ENCODE results near the gene NCK1.
"Not testable (repeated sequence)": the region's sequence is repeated elsewhere in the genome, so short reads cannot be mapped to it uniquely, and the experiment has no call there.

NCK1 gene

GRCh38 chr3:136949708-136950107 is 87.7 kb downstream of the NCK1 start:
- DNase-seq: peak; percentile 22

GRCh38 chr3:136950623-136951022 is 88.6 kb downstream of the NCK1 start:
- no peak for DNase-seq

- DNase-seq: no peak
These were observed 90.3 kb downstream of the NCK1 start for GRCh38 chr3:136952292-136952691.

- DNase-seq: no peak
These were observed 92.2 kb downstream of the NCK1 start for GRCh38 chr3:136954251-136954650.

GRCh38 chr3:136954980-136955780 is 93.2 kb downstream of the NCK1 start:
- DNase-seq: no peak

- no peak for DNase-seq
These were observed 93.8 kb downstream of the NCK1 start for GRCh38 chr3:136955813-136956212.

- no peak for DNase-seq
These were observed 95.0 kb downstream of the NCK1 start for GRCh38 chr3:136956971-136957370.

- no peak for DNase-seq
These were observed 95.8 kb downstream of the NCK1 start, which contains the start of gene IL20RB for GRCh38 chr3:136957751-136958288. Gene IL20RB, plus strand, starts transcription at chr3:136957983. Its CDS starts 131 bp downstream, at chr3:136958114.

GRCh38 chr3:136958939-136959338 is 96.9 kb downstream of the NCK1 start:
- DNase-seq: no peak

GRCh38 chr3:136959599-136959998 is 97.6 kb downstream of the NCK1 start:
- no peak for DNase-seq

- DNase-seq: no peak
These were observed 99.1 kb downstream of the NCK1 start for GRCh38 chr3:136960838-136961836.

GRCh38 chr3:136962927-136963326 is 100.9 kb downstream of the NCK1 start:
- no peak for DNase-seq

- DNase-seq: not testable (repeated sequence)
These were observed 107.5 kb downstream of the NCK1 start for GRCh38 chr3:136969539-136969938.

GRCh38 chr3:136973352-136973751 is 111.3 kb downstream of the NCK1 start:
- DNase-seq: no peak

- DNase-seq: no peak
These were observed 112.7 kb downstream of the NCK1 start for GRCh38 chr3:136974670-136975069.

GRCh38 chr3:136979204-136979603 is 117.2 kb downstream of the NCK1 start:
- DNase-seq: no peak

GRCh38 chr3:136979684-136980083 is 117.7 kb downstream of the NCK1 start:
- no peak for DNase-seq

- no peak for DNase-seq
These were observed 120.0 kb downstream of the NCK1 start for GRCh38 chr3:136982033-136982432.

- no peak for DNase-seq
These were observed 120.6 kb downstream of the NCK1 start for GRCh38 chr3:136982520-136983138.

- no peak for DNase-seq
These were observed 122.8 kb downstream of the NCK1 start for GRCh38 chr3:136984837-136985236.

GRCh38 chr3:136987398-136987980 is 125.5 kb downstream of the NCK1 start:
- DNase-seq: not testable (repeated sequence)

GRCh38 chr3:136988651-136989050 is 126.6 kb downstream of the NCK1 start:
- DNase-seq: peak; percentile 52
